ENCODE results near the gene NAB1. TPM values are rescaled to one million over a fixed set of nuclear protein-coding genes. Genes with fewer than 3 reads are reported as not detected.
A peak's percentile ranks its signal among the peaks of the same experiment; 100 is the strongest.
"Not testable (repeated sequence)": the region's sequence is repeated elsewhere in the genome, so short reads cannot be mapped to it uniquely, and the experiment has no call there.

The NAB1 gene
- total RNA-seq, 1 donor from 2014 or later, result 30.9 TPM

- Mint-ChIP-seq H3K27ac (no peak overlapping the region), H3K9me3 (no peaks in the 10 kb centered on the region), H3K4me3 (ENCODE audit: low read depth) (no peak overlapping the region), H3K27me3 (ENCODE audit: low read depth) (no peaks in the 10 kb centered on the region), H3K36me3 (ENCODE audit: low read depth) (peaks cover 60% of the 10 kb centered on the region), H3K4me1 (ENCODE audit: low read depth) (peaks cover 16% of the 10 kb centered on the region)
- no peak for DNase-seq (ENCODE audit: low spot score)
- intact Hi-C loops (cut with micrococcal nuclease), result no loop called here
These were observed 36.0 kb downstream of the NAB1 start for GRCh38 chr2:190684931-190685330.

DNA sequence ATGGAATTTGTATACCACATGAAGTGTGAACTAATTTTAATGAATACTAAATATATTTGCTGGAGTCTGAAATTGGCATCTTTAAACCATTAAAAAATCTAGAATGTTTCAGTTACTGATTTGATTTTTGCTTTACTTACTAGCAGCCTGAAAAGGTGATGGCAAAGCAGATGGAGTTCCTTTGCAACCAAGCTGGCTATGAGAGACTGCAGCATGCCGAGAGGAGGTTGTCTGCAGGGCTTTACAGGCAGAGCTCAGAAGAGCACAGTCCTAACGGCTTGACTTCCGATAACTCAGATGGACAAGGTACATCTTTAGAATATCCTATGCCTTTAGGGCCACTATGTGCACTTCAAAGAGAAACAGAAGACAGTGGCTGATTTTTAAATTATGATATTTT lies 36.5 kb downstream of the NAB1 start:
- intact Hi-C loops (cut with micrococcal nuclease), result no loop called here
- H3K36me3 Mint-ChIP-seq (ENCODE audit: low read depth), result peaks cover 60% of the 10 kb centered on the region
- no peak for DNase-seq (ENCODE audit: low spot score)
- H3K27me3 Mint-ChIP-seq (ENCODE audit: low read depth), result no peaks in the 10 kb centered on the region
- peaks cover 12% of the 10 kb centered on the region for H3K4me1 Mint-ChIP-seq (ENCODE audit: low read depth)
- H3K4me3 Mint-ChIP-seq (ENCODE audit: low read depth), result no peak overlapping the region
- H3K27ac Mint-ChIP-seq, result no peak overlapping the region
- no peaks in the 10 kb centered on the region for H3K9me3 Mint-ChIP-seq

- H3K27me3 Mint-ChIP-seq (ENCODE audit: low read depth), result no peaks in the 10 kb centered on the region
- DNase-seq (ENCODE audit: low spot score), result no peak
- H3K36me3 Mint-ChIP-seq (ENCODE audit: low read depth), result peaks cover 46% of the 10 kb centered on the region
- peaks cover 24% of the 10 kb centered on the region for H3K4me1 Mint-ChIP-seq (ENCODE audit: low read depth)
- intact Hi-C loops (cut with micrococcal nuclease), result no loop called here
- no peak overlapping the region for H3K27ac Mint-ChIP-seq
- H3K4me3 Mint-ChIP-seq (ENCODE audit: low read depth), result no peak overlapping the region
- H3K9me3 Mint-ChIP-seq, result no peaks in the 10 kb centered on the region
These were observed 44.8 kb downstream of the NAB1 start for GRCh38 chr2:190693533-190694232.

GRCh38 chr2:190694479-190694878 lies 45.6 kb downstream of the NAB1 start:
- Mint-ChIP-seq H3K4me3 (ENCODE audit: low read depth) (no peak overlapping the region), H3K36me3 (ENCODE audit: low read depth) (peaks cover 41% of the 10 kb centered on the region), H3K9me3 (no peaks in the 10 kb centered on the region), H3K27me3 (ENCODE audit: low read depth) (no peaks in the 10 kb centered on the region), H3K27ac (no peak overlapping the region), H3K4me1 (ENCODE audit: low read depth) (peaks cover 24% of the 10 kb centered on the region)
- no peak for DNase-seq (ENCODE audit: low spot score)
- intact Hi-C loops (cut with micrococcal nuclease), result no loop called here

DNA sequence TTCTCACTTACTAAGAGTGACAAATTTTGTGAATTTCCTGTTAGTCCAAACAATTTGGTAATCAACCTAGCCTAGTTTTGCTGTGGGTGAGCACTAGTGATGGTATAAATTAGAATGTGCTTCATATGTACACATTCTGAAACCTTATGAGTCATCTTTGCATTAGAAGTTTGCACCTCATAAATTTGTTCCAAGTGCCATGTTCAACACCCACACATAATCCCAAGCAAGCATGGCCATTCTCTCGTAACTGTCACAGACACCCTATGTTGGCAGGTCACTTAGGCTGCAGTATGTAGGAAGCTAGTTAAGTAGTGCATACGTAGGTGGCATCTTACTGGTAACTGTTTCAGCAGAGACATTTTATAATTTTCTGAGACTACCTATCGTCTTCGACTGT lies 46.9 kb downstream of the NAB1 start:
- intact Hi-C loops (cut with micrococcal nuclease), result loop anchor here (1.0 kb wide), 2 partner anchors 16 to 27 kb away; no protein-coding TSS in a partner anchor
- peak overlapping the region; percentile 18 for H3K27ac Mint-ChIP-seq
- no peaks in the 10 kb centered on the region for H3K27me3 Mint-ChIP-seq (ENCODE audit: low read depth)
- no peak for DNase-seq (ENCODE audit: low spot score)
- H3K4me1 Mint-ChIP-seq (ENCODE audit: low read depth), result peaks cover 24% of the 10 kb centered on the region
- H3K36me3 Mint-ChIP-seq (ENCODE audit: low read depth), result peaks cover 31% of the 10 kb centered on the region
- no peak overlapping the region for H3K4me3 Mint-ChIP-seq (ENCODE audit: low read depth)
- H3K9me3 Mint-ChIP-seq, result no peaks in the 10 kb centered on the region

GRCh38 chr2:190696792-190697398 lies 48.0 kb downstream of the NAB1 start:
- H3K4me3 Mint-ChIP-seq (ENCODE audit: low read depth), result no peak overlapping the region
- intact Hi-C loops (cut with micrococcal nuclease), result no loop called here

DNA sequence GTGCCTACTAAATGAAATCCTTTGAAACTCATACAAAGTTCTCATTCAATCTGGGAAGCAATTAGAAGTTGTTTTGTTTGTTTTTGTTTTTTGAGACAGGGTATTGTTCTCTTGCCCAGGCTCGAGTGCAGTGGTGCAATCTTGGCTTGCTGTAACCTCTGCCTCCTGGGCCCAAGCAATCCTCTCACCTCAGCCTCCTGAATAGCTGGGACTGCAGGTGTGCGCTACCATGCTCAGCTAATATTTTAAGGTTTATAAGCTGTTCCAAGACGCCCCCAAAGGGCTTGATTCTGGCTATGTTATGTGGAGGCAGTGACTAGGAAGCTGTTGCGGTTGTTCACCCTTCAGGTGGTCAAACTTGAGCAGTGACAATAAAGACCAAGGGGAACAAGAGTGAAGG lies 48.5 kb downstream of the NAB1 start:
- Mint-ChIP-seq H3K9me3 (no peaks in the 10 kb centered on the region), H3K4me3 (ENCODE audit: low read depth) (no peak overlapping the region), H3K27ac (no peak overlapping the region), H3K36me3 (ENCODE audit: low read depth) (peaks cover 18% of the 10 kb centered on the region), H3K4me1 (ENCODE audit: low read depth) (peaks cover 25% of the 10 kb centered on the region), H3K27me3 (ENCODE audit: low read depth) (no peaks in the 10 kb centered on the region)
- intact Hi-C loops (cut with micrococcal nuclease), result no loop called here
- DNase-seq (ENCODE audit: low spot score), result no peak

More at GRCh38 chr2:190696792-190697398, 48.0 kb downstream of the NAB1 start:
- Mint-ChIP-seq H3K27me3 (ENCODE audit: low read depth) (no peaks in the 10 kb centered on the region), H3K27ac (peak overlapping the region; percentile 42), H3K36me3 (ENCODE audit: low read depth) (peaks cover 21% of the 10 kb centered on the region), H3K9me3 (no peaks in the 10 kb centered on the region), H3K4me1 (ENCODE audit: low read depth) (peaks cover 25% of the 10 kb centered on the region)
- DNase-seq (ENCODE audit: low spot score), result no peak

DNA sequence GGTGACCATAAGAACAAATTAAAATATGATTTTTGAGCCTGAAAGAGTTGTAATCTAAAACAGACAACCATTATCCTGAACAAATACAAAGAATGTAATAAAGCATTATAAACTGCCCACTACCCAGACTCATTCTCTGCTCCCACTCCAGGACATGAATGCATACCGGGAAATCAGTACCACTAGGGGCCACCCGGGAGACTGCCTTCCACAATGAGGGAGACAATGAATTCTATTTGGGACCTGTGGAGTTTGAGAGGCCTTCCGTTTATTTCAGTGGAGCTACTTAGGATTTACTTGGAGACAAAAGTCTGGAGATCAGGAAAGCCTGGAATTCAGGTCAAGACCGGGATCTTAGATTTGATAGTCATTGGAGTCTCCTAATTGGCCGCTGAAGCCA lies 50.0 kb downstream of the NAB1 start:
- H3K4me1 Mint-ChIP-seq (ENCODE audit: low read depth), result peaks cover 18% of the 10 kb centered on the region
- H3K4me3 Mint-ChIP-seq (ENCODE audit: low read depth), result no peak overlapping the region
- DNase-seq (ENCODE audit: low spot score), result no peak
- peaks cover 8% of the 10 kb centered on the region for H3K36me3 Mint-ChIP-seq (ENCODE audit: low read depth)
- H3K9me3 Mint-ChIP-seq, result no peaks in the 10 kb centered on the region
- no peaks in the 10 kb centered on the region for H3K27me3 Mint-ChIP-seq (ENCODE audit: low read depth)
- H3K27ac Mint-ChIP-seq, result no peak overlapping the region
- intact Hi-C loops (cut with micrococcal nuclease), result no loop called here

DNA sequence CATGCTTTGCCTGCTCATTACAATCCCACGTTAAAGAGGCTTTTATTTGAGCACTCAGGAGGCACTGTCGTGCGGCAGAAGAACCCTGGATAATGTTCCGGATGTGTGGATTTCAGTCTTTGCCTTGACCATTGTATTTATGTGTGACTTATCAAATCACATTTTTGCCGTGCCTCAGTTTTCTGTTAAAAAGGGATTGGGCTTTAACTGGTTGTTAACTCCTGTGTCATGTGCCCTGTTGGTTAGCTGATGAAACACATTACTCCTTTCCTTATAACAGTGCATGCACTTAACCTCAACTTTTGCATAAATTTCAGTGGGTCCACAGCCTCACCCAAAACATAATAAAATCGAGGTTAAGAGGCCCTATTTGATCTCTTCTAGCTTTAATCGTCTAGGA lies 52.7 kb downstream of the NAB1 start:
- H3K4me1 Mint-ChIP-seq (ENCODE audit: low read depth), result peaks cover 5% of the 10 kb centered on the region
- H3K4me3 Mint-ChIP-seq (ENCODE audit: low read depth), result no peak overlapping the region
- H3K9me3 Mint-ChIP-seq, result no peaks in the 10 kb centered on the region
- no peaks in the 10 kb centered on the region for H3K27me3 Mint-ChIP-seq (ENCODE audit: low read depth)
- no peaks in the 10 kb centered on the region for H3K36me3 Mint-ChIP-seq (ENCODE audit: low read depth)
- DNase-seq (ENCODE audit: low spot score), result no peak
- intact Hi-C loops (cut with micrococcal nuclease), result no loop called here
- H3K27ac Mint-ChIP-seq, result no peak overlapping the region

- intact Hi-C loops (cut with micrococcal nuclease), result no loop called here
These were observed 56.4 kb downstream of the NAB1 start for GRCh38 chr2:190705280-190705679.

DNA sequence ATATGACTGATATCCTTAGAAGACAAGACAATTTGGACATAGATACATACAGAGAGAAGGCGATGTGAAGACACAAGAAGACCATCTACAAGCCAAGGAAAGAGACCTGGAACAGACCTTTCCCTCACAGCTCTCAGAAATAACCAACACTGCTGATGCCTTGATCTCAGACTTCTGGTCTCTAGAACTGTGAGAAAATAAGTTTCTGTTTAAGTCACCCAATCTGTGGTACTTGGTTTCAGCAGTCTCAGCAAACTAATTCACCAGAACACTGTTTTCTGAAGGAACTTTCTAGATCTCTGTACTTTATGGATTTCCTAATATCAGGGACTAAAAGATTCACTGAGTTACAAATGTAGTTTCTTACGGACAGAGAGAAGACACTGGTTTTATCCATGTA lies 58.8 kb downstream of the NAB1 start:
- DNase-seq (ENCODE audit: low spot score), result no peak
- no peak overlapping the region for H3K4me3 Mint-ChIP-seq (ENCODE audit: low read depth)
- intact Hi-C loops (cut with micrococcal nuclease), result no loop called here
- H3K27me3 Mint-ChIP-seq (ENCODE audit: low read depth), result no peaks in the 10 kb centered on the region
- H3K36me3 Mint-ChIP-seq (ENCODE audit: low read depth), result peaks cover 7% of the 10 kb centered on the region
- H3K4me1 Mint-ChIP-seq (ENCODE audit: low read depth), result peaks cover 27% of the 10 kb centered on the region
- no peak overlapping the region for H3K27ac Mint-ChIP-seq
- H3K9me3 Mint-ChIP-seq, result peaks cover 13% of the 10 kb centered on the region

More at GRCh38 chr2:190705280-190705679, 56.4 kb downstream of the NAB1 start:
- H3K4me3 Mint-ChIP-seq (ENCODE audit: low read depth), result no peak overlapping the region
- peaks cover 13% of the 10 kb centered on the region for H3K9me3 Mint-ChIP-seq
- H3K27me3 Mint-ChIP-seq (ENCODE audit: low read depth), result no peaks in the 10 kb centered on the region
- H3K4me1 Mint-ChIP-seq (ENCODE audit: low read depth), result peaks cover 25% of the 10 kb centered on the region
- peaks cover 7% of the 10 kb centered on the region for H3K36me3 Mint-ChIP-seq (ENCODE audit: low read depth)
- no peak overlapping the region for H3K27ac Mint-ChIP-seq
- DNase-seq (ENCODE audit: low spot score), result no peak

DNA sequence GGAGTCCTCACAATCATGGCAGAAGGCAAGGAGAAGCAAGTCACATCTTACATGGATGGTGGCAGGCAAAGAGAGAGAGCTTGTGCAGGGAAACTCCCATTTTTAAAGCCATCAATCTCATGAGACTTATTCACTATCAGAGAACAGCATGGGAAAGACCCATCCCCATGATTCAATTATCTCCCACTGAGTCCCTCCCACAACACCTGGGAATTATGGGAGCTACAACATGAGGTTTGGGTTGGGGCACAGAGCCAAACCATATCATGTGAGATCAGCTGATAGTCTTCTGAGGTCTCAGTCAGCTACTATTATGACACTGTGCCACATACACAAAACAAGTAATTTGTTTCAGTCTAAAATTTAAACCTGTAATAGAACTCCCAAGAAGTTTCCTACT lies 59.8 kb downstream of the NAB1 start:
- H3K27ac Mint-ChIP-seq, result peak overlapping the region; percentile 14
- not testable (repeated sequence) for H3K36me3 Mint-ChIP-seq (ENCODE audit: low read depth); H3K4me3 Mint-ChIP-seq (ENCODE audit: low read depth); H3K27me3 Mint-ChIP-seq (ENCODE audit: low read depth); DNase-seq (ENCODE audit: low spot score)
- peaks cover 31% of the 10 kb centered on the region for H3K4me1 Mint-ChIP-seq (ENCODE audit: low read depth)
- H3K9me3 Mint-ChIP-seq, result peaks cover 13% of the 10 kb centered on the region
- intact Hi-C loops (cut with micrococcal nuclease), result loop anchor here (1.0 kb wide), 1 partner anchor 15 kb away; no protein-coding TSS in a partner anchor

- no peaks in the 10 kb centered on the region for H3K27me3 Mint-ChIP-seq (ENCODE audit: low read depth)
- peaks cover 7% of the 10 kb centered on the region for H3K36me3 Mint-ChIP-seq (ENCODE audit: low read depth)
- H3K4me3 Mint-ChIP-seq (ENCODE audit: low read depth), result no peak overlapping the region
- intact Hi-C loops (cut with micrococcal nuclease), result no loop called here
- peaks cover 14% of the 10 kb centered on the region for H3K9me3 Mint-ChIP-seq
- no peak for DNase-seq (ENCODE audit: low spot score)
- no peak overlapping the region for H3K27ac Mint-ChIP-seq
- peaks cover 44% of the 10 kb centered on the region for H3K4me1 Mint-ChIP-seq (ENCODE audit: low read depth)
These were observed 62.2 kb downstream of the NAB1 start for GRCh38 chr2:190711069-190711468.

All from activated T-helper 2 cell treated with anti-CD3 and anti-CD28 coated beads, Interferon-gamma antibody, Interleukin-2, Interleukin-4, amounts not matched to agents 10 μg/mL and 5 μg/mL and 100 μg/mL, durations not matched to agents 14 hours and 24 hours and 36 hours (primary cell).